ENCODE measurements around the gene MRE11. TPM values are rescaled to one million over a fixed set of nuclear protein-coding genes. Genes with fewer than 3 reads are reported as not detected.

The MRE11 gene
- total and polyA plus RNA-seq, 2 donors (not counting 1 experiment from before 2014, with no cell fraction given) = 5.7 to 53.5 TPM

DNA sequence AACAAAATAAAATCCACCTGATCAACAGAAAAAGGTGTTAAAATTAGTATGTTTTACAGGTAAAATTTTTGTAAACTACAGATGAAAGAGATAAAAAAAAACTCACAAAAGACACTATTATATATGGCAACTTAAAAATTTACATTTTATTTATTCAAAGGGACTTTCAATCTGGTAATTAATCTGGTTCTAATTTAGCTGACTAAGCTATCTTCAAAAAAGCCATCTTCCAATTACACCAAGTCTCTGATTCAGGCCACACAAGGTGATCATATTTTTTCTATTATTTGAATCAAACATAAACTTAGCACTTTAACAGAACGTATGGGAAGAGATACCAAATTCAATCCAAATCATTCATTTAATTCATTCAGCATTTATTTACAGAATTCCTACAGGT is 7.6 kb downstream of the MRE11 start:
- Histone ChIP-seq H3K9ac (ENCODE audit: low read length) (no peak overlapping the region), H3K4me1 (ENCODE audit: control insufficient read depth in 2 of 2, insufficient read depth in 2 of 2, low read length in 2 of 2) (no peaks in the 10 kb centered on the region), H3K79me2 (ENCODE audit: control insufficient read depth, insufficient read depth, low read length) (peaks cover 9% of the 10 kb centered on the region), H2AFZ (ENCODE audit: insufficient read depth, low read depth, low read length, poor library complexity, severe bottlenecking) (no peak overlapping the region), H3K4me3 (ENCODE audit: control extremely low read depth in 1 of 5, extremely low read depth in 1 of 5, insufficient read depth in 1 of 5, low read depth in 2 of 5, low read length in 4 of 5) (no peak overlapping the region), H3K27ac (ENCODE audit: low read length in 2 of 2) (no peak overlapping the region), H3K9me3 (ENCODE audit: control extremely low read depth in 1 of 3, control insufficient read depth in 2 of 3, insufficient read depth in 1 of 3, low read length in 2 of 3) (no peaks in the 10 kb centered on the region), H3K4me2 (replicated peaks; ENCODE audit: low read depth, low read length, poor library complexity, severe bottlenecking) (no peak overlapping the region), H3K36me3 (replicated peaks in 1 of 2; ENCODE audit: control extremely low read depth in 1 of 2, control insufficient read depth in 1 of 2, extremely low read depth in 1 of 2, insufficient read depth in 2 of 2, low read length in 1 of 2) (peaks cover 20 to 41% of the 10 kb centered on the region in 2 experiments), H4K20me1 (ENCODE audit: control insufficient read depth, insufficient read depth, low read length, poor library complexity, severe bottlenecking) (no peaks in the 10 kb centered on the region), H3K27me3 (replicated peaks in 1 of 4; ENCODE audit: control extremely low read depth in 1 of 4, control insufficient read depth in 3 of 4, insufficient read depth in 4 of 4, low read length in 3 of 4) (no peaks in the 10 kb centered on the region)
- DNase-seq = no peak
- CTCF ChIA-PET = interaction anchor here (1.3 to 2.4 kb wide), 2 partner anchors 18 to 34 kb away, joined by 4 to 6 read pairs; no protein-coding TSS in a partner anchor
- Mint-ChIP-seq H3K27ac (no peak overlapping the region), H3K9me3 (ENCODE audit: insufficient read depth) (no peaks in the 10 kb centered on the region), H3K27me3 (no peaks in the 10 kb centered on the region), H3K4me3 (no peak overlapping the region), H3K4me1 (no peaks in the 10 kb centered on the region)
- 88% methylated on average over 1 of the region's 1 CpG for WGBS (ENCODE audit: insufficient coverage)
- ATAC-seq (ENCODE audit: low read depth) = no peak
- no peak for TF ChIP-seq EZH2 (IDR thresholded peaks at IDR 0.05; ENCODE audit: borderline replicate concordance, insufficient read depth, low read depth, low read length, poor library complexity, severe bottlenecking)
- TF ChIP-seq, protein P1, sequence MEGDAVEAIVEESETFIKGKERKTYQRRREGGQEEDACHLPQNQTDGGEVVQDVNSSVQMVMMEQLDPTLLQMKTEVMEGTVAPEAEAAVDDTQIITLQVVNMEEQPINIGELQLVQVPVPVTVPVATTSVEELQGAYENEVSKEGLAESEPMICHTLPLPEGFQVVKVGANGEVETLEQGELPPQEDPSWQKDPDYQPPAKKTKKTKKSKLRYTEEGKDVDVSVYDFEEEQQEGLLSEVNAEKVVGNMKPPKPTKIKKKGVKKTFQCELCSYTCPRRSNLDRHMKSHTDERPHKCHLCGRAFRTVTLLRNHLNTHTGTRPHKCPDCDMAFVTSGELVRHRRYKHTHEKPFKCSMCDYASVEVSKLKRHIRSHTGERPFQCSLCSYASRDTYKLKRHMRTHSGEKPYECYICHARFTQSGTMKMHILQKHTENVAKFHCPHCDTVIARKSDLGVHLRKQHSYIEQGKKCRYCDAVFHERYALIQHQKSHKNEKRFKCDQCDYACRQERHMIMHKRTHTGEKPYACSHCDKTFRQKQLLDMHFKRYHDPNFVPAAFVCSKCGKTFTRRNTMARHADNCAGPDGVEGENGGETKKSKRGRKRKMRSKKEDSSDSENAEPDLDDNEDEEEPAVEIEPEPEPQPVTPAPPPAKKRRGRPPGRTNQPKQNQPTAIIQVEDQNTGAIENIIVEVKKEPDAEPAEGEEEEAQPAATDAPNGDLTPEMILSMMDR (IDR thresholded peaks at IDR 0.05) = no peak
- intact Hi-C loops (cut with micrococcal nuclease) = no loop called here
- POLR2A ChIA-PET = no interaction called here

DNA sequence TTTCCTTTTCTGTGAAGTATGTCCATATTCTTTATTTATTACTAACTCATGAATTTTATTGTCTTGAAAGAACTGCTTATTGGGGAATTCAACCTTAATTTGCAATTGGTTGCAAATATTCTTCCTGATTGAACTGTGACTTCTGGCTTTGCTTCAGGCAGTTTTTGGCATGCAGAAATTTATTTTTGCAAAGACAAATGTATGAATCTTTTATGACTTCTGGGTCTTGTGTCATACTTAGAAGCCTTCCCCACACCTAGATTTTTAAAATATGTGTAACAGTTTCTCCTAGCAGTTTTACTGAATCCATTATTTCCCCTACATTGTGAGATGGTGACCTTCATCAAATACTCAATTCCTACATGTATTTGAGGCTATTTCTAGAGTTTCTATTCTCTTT is 12.3 kb downstream of the MRE11 start:
- Histone ChIP-seq H4K20me1 (ENCODE audit: control insufficient read depth, insufficient read depth, low read length, poor library complexity, severe bottlenecking) (no peaks in the 10 kb centered on the region), H3K4me3 (ENCODE audit: control extremely low read depth in 1 of 5, extremely low read depth in 1 of 5, insufficient read depth in 1 of 5, low read depth in 2 of 5, low read length in 4 of 5) (no peak overlapping the region), H3K27me3 (replicated peaks in 1 of 4; ENCODE audit: control extremely low read depth in 1 of 4, control insufficient read depth in 3 of 4, insufficient read depth in 4 of 4, low read length in 3 of 4) (no peaks in the 10 kb centered on the region), H3K27ac (ENCODE audit: low read length in 2 of 2) (no peak overlapping the region), H2AFZ (ENCODE audit: insufficient read depth, low read depth, low read length, poor library complexity, severe bottlenecking) (no peak overlapping the region), H3K79me2 (ENCODE audit: control insufficient read depth, insufficient read depth, low read length) (no peaks in the 10 kb centered on the region), H3K4me2 (replicated peaks; ENCODE audit: low read depth, low read length, poor library complexity, severe bottlenecking) (no peak overlapping the region), H3K9ac (ENCODE audit: low read length) (no peak overlapping the region), H3K36me3 (replicated peaks in 1 of 2; ENCODE audit: control extremely low read depth in 1 of 2, control insufficient read depth in 1 of 2, extremely low read depth in 1 of 2, insufficient read depth in 2 of 2, low read length in 1 of 2) (peaks cover 15 to 31% of the 10 kb centered on the region in 2 experiments), H3K9me3 (ENCODE audit: control extremely low read depth in 1 of 3, control insufficient read depth in 2 of 3, insufficient read depth in 1 of 3, low read length in 2 of 3) (no peaks in the 10 kb centered on the region), H3K4me1 (ENCODE audit: control insufficient read depth in 2 of 2, insufficient read depth in 2 of 2, low read length in 2 of 2) (no peaks in the 10 kb centered on the region)
- ChIA-PET POLR2A (no interaction called here), CTCF (no interaction called here)
- Mint-ChIP-seq H3K9me3 (ENCODE audit: insufficient read depth) (no peaks in the 10 kb centered on the region), H3K27me3 (no peaks in the 10 kb centered on the region), H3K4me1 (no peaks in the 10 kb centered on the region), H3K4me3 (no peak overlapping the region), H3K27ac (no peak overlapping the region)
- DNase-seq = no peak
- TF ChIP-seq, protein P1 (IDR thresholded peaks at IDR 0.05) = no peak
- TF ChIP-seq EZH2 (IDR thresholded peaks at IDR 0.05; ENCODE audit: borderline replicate concordance, insufficient read depth, low read depth, low read length, poor library complexity, severe bottlenecking) = no peak
- intact Hi-C loops (cut with micrococcal nuclease) = no loop called here
- no peak for ATAC-seq (ENCODE audit: low read depth)

Data from B cell (primary cell).